Skeletal muscle tissue (tissue), 4 donors: ENCODE measurements around the gene DIAPH3. TPM values are rescaled to one million over a fixed set of nuclear protein-coding genes. Genes with fewer than 3 reads are reported as not detected.

ENCODE experiments used
- H3K27ac ChIP-seq: one replicate; pipeline ENCODE4 v1.7.0; 2013; ENCODE audit warnings: mild to moderate bottlenecking, low read depth, low read length, inconsistent platforms
- H3K27me3 ChIP-seq, 3 donors: one replicate each; pipeline ENCODE4 v1.7.0; 2013; ENCODE audit warnings: low read length in 3 of 3; ENCODE audit not compliant: control insufficient read depth in 3 of 3, insufficient read depth in 3 of 3
- H3K36me3 ChIP-seq, 3 donors: one replicate each; pipeline ENCODE4 v1.7.0; 2013; ENCODE audit warnings: low read length in 3 of 3; ENCODE audit not compliant: control insufficient read depth in 3 of 3, insufficient read depth in 3 of 3
- H3K4me1 ChIP-seq, 3 donors: one replicate each; pipeline ENCODE4 v1.7.0; 2013; ENCODE audit warnings: low read length in 3 of 3, mild to moderate bottlenecking in 3 of 3; ENCODE audit not compliant: control insufficient read depth in 3 of 3, insufficient read depth in 3 of 3
- H3K4me3 ChIP-seq, 3 donors: one replicate each; pipeline ENCODE4 v1.7.0; 2013; ENCODE audit warnings: low read length in 3 of 3
- H3K9ac ChIP-seq, 3 donors: one replicate each; pipeline ENCODE4 v1.7.0; 2013; ENCODE audit warnings: low read length in 3 of 3, mild to moderate bottlenecking in 3 of 3, moderate library complexity in 2 of 3, low read depth in 1 of 3
- H3K9me3 ChIP-seq, 3 donors: one replicate each; pipeline ENCODE4 v1.7.0; 2013; ENCODE audit warnings: low read length in 3 of 3; ENCODE audit not compliant: control insufficient read depth in 3 of 3
- total RNA-seq: library from RNA; depleted of rRNA; stranded (reverse); fragments of >200 nt; gene quantifications from one replicate; pipeline ENCODE4 v1.2.3, GENCODE V29; 2014
- donor health status: Osteomylitis.

DIAPH3 gene
- total RNA-seq, 1 donor from 2014 or later = 3.7 TPM

DNA sequence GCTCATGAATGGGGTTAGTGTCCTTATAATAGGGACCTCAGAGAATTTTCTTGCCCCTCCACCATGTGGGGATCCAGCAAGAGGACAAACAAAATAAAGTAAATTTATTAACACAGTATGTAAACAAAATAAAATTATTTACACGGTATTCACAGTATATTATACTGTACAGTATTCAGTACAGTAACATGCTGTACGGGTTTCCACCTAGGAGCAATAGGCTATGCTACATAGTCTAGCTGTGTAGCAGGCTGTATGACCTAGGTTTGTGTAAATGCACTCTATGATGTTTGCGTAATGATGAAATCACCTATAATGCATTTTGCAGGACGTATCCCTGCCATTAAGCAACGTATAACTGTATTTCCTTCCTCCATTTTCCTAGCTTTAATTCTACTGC lies 11.8 kb upstream of the DIAPH3 start:
- Histone ChIP-seq H3K36me3 (no peaks in the 10 kb centered on the region), H3K9ac (no peak overlapping the region), H3K9me3 (no peaks in the 10 kb centered on the region), H3K4me1 (no peaks in the 10 kb centered on the region), H3K27ac (no peak overlapping the region), H3K4me3 (no peak overlapping the region), H3K27me3 (no peaks in the 10 kb centered on the region)

- no peaks in the 10 kb centered on the region for H3K36me3 ChIP-seq
- H3K4me1 ChIP-seq = no peaks in the 10 kb centered on the region
- H3K9me3 ChIP-seq = no peaks in the 10 kb centered on the region
- no peak overlapping the region for H3K4me3 ChIP-seq
- no peak overlapping the region for H3K9ac ChIP-seq
- no peaks in the 10 kb centered on the region for H3K27me3 ChIP-seq
- H3K27ac ChIP-seq = no peak overlapping the region
Observed at GRCh38 chr13:60174113-60174512, 10.4 kb upstream of the DIAPH3 start.

DNA sequence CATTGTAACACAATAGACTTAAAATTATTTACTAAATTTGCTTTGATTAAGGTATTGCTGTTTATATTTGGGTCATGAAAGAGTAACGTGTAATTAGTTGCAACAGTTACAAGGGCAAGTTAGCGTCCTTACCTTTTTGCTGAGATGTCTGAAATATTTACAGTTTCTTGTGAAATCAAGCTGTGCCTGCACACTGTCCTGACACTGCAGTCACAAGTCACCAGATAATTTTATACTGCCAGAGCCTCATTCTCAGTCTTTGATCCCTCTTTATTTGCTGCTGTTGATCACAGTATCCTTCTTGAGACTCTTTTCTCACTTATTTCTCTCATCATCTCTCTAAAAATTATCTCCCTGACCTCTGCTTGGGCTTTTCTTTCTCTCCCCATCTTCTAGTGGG lies 8.4 kb upstream of the DIAPH3 start:
- no peaks in the 10 kb centered on the region for H3K27me3 ChIP-seq
- no peaks in the 10 kb centered on the region for H3K36me3 ChIP-seq
- H3K4me3 ChIP-seq = no peak overlapping the region
- H3K9ac ChIP-seq = no peak overlapping the region
- H3K4me1 ChIP-seq = no peaks in the 10 kb centered on the region
- H3K27ac ChIP-seq = no peak overlapping the region
- H3K9me3 ChIP-seq = no peaks in the 10 kb centered on the region

DNA sequence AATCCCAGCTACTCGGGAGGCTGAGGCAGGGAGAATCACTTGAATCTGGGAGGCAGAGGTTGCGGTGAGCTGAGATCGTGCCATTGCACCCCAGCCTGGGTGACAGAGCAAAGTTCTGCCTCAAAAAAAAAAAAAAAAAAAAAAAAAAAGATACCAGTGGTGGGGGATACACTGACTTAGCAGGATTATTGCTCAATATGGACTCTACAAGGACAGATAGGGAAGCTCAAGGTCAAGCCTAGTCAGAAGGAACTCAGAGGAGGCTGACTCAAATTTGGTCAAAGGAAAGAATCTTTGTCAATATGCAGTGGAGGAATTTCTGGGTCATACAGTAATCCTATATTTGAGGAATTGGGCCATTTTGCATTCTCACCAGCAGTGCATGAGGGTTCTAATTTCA lies 6.7 kb upstream of the DIAPH3 start:
- Histone ChIP-seq H3K4me1 (peaks cover 0 to 2% (median 0%) of the 10 kb centered on the region in 3 donors), H3K27me3 (no peaks in the 10 kb centered on the region), H3K9me3 (no peaks in the 10 kb centered on the region), H3K9ac (no peak overlapping the region), H3K36me3 (no peaks in the 10 kb centered on the region), H3K27ac (no peak overlapping the region), H3K4me3 (no peak overlapping the region)

GRCh38 chr13:60169239-60170031 lies 5.7 kb upstream of the DIAPH3 start:
- Histone ChIP-seq H3K27me3 (no peaks in the 10 kb centered on the region), H3K27ac (no peak overlapping the region), H3K4me3 (no peak overlapping the region), H3K4me1 (peaks cover 0 to 10% (median 2%) of the 10 kb centered on the region in 3 donors), H3K9me3 (no peaks in the 10 kb centered on the region), H3K36me3 (no peaks in the 10 kb centered on the region), H3K9ac (no peak overlapping the region)

DNA sequence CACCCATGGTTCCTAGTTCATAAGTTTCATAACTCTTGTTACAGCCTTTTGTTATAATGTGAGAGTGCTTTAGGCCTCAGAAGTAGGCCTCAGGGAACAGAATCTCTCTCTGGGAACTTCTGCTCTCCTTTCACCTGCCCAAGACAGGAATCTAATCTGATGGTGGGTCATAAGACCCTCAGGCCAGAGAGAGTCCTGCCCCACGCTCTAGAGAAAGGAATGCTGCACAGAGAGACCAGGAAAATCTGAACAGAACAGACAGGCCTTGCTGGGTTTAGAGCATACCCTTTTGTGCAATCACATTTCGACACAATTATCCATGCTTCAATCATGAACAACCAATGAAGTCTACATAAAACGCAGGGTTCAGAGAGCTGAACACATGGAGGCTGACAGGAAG lies 3.4 kb upstream of the DIAPH3 start:
- H3K9me3 ChIP-seq = no peaks in the 10 kb centered on the region
- H3K9ac ChIP-seq = no peak overlapping the region
- H3K36me3 ChIP-seq = no peaks in the 10 kb centered on the region
- H3K27ac ChIP-seq = no peak overlapping the region
- H3K4me1 ChIP-seq = peaks cover 5 to 20% (median 13%) of the 10 kb centered on the region in 3 donors
- H3K4me3 ChIP-seq = no peak overlapping the region
- H3K27me3 ChIP-seq = no peaks in the 10 kb centered on the region

DNA sequence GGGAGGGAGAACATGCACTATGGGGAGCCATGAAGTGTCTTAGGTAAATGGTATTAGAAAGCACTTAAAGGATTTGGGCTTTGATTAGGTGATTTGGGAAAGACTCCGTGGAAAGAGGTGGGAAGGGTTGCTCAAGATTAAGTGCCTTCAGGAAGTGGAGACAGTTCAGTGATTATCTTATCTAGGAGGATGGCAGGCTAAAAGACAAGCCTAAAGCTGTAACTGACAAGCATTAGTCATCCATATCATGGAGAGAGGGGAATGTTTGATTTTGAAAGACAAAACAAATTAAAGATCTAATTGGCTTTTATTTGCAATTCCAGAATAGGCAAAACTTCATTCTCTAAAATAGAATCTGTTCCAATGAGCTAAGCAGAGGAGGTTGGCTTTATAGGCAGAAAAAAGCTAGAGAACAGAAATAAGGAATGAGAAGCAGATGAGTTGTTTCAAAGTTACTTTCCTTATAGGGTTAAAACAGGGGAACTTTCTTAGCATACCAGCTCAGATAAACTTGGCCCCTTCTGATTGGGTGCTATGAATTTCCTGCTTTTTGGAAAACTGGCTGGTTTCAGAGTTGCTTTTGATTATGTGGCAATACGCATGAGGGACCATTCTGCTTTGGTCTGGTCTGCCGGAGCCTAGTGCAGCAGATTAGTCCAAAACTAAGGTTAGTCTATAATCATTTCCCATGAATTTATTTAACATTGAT lies 1.8 kb upstream of the DIAPH3 start:
- H3K4me1 ChIP-seq = peaks cover 5 to 20% (median 13%) of the 10 kb centered on the region in 3 donors
- H3K4me3 ChIP-seq = peak overlapping the region in 1 of 3 donors; percentile 97
- H3K9me3 ChIP-seq = no peaks in the 10 kb centered on the region
- H3K9ac ChIP-seq = no peak overlapping the region
- H3K27ac ChIP-seq = no peak overlapping the region
- H3K27me3 ChIP-seq = peaks cover 0 to 3% (median 0%) of the 10 kb centered on the region in 3 donors
- no peaks in the 10 kb centered on the region for H3K36me3 ChIP-seq

DNA sequence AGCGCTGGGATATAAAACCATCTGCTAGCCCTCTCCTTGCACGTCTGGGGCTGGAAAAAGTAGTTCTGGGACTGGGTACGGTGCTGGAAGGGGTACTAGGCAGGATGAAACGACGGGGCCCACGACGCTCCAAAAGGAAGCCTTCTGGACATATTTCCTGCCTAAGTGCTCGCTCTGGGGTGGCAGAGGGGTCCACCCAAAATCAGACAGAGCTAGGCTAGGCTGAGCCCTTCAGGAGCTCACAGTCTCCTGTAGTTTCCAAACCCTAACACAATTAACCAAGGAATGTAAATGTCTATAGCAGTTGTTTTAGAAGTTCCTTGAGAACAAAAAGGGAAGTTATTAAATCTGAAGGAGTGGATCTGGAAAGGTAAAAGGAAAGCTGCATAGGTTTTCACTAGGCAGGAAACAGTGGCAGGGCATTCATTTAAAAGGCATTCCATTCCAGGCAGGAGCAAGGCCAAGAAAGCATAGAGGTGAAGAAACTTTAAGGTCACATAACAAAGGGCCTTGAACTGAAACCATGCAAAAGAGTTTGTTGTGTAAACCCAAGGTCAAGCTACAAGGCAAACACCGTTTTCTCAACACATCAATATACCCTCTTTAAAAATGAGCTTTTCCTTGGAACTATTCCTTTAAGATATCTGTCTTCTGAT lies 634 bp upstream of the DIAPH3 start:
- peak overlapping the region; percentile 90 to 97 (median 97) for H3K9ac ChIP-seq
- H3K4me3 ChIP-seq = peak overlapping the region; percentile 94 to 97 (median 97)
- H3K4me1 ChIP-seq = peaks cover 5 to 20% (median 13%) of the 10 kb centered on the region in 3 donors
- no peaks in the 10 kb centered on the region for H3K36me3 ChIP-seq
- no peaks in the 10 kb centered on the region for H3K9me3 ChIP-seq
- peak overlapping the region; percentile 80 for H3K27ac ChIP-seq
- H3K27me3 ChIP-seq = peaks cover 0 to 3% (median 0%) of the 10 kb centered on the region in 3 donors

- H3K4me3 ChIP-seq = no peak overlapping the region
- peaks cover 0 to 3% (median 0%) of the 10 kb centered on the region in 3 donors for H3K27me3 ChIP-seq
- H3K4me1 ChIP-seq = peaks cover 5 to 20% (median 13%) of the 10 kb centered on the region in 3 donors
- no peak overlapping the region for H3K9ac ChIP-seq
- H3K27ac ChIP-seq = no peak overlapping the region
- H3K9me3 ChIP-seq = peaks cover 0 to under 1% (median 0%) of the 10 kb centered on the region in 3 donors
- no peaks in the 10 kb centered on the region for H3K36me3 ChIP-seq
Observed at GRCh38 chr13:60162096-60162495, 1.6 kb downstream of the DIAPH3 start.
